ENCODE measurements around the gene ZNF554.
"Not testable (repeated sequence)": the region's sequence is repeated elsewhere in the genome, so short reads cannot be mapped to it uniquely, and the experiment has no call there.

The ZNF554 gene

GRCh38 chr19:2869618-2870017 is 50.0 kb downstream of the ZNF554 start:
- Histone ChIP-seq H3K9me3 (ENCODE audit: severe bottlenecking) (peaks cover 12% of the 10 kb centered on the region), H3K27ac (no peak overlapping the region), H3K27me3 (ENCODE audit: insufficient read depth, low read depth, severe bottlenecking) (no peaks in the 10 kb centered on the region), H3K36me3 (no peaks in the 10 kb centered on the region), H3K4me3 (ENCODE audit: low read depth, low read length) (no peak overlapping the region)
- TF ChIP-seq CTCF (IDR thresholded peaks at IDR 0.05; ENCODE audit: low read depth, low read length): no peak
- no peak for DNase-seq

DNA sequence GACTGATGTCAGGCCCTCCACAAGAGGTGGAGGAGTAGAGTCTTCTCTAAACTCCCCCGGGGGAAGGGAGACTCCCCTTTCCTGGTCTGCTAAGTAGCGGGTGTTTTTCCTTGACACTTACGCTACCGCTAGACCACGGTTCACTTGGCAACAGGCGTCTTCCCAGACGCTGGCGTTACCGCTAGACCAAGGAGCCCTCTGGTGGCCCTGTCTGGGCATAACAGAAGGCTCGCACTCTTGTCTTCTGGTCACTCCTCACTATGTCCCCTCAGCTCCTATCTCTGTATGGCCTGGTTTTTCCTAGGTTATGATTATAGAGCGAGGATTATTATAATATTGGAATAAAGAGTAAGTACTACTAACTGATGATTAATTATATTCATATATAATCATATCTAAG is 52.5 kb downstream of the ZNF554 start:
- H3K27ac ChIP-seq; H3K27me3 ChIP-seq (ENCODE audit: insufficient read depth, low read depth, severe bottlenecking); H3K4me3 ChIP-seq (ENCODE audit: low read depth, low read length); DNase-seq; H3K36me3 ChIP-seq: not testable (repeated sequence)
- peaks cover 12% of the 10 kb centered on the region for H3K9me3 ChIP-seq (ENCODE audit: severe bottlenecking)

GRCh38 chr19:2877398-2878331 is 58.0 kb downstream of the ZNF554 start:
- DNase-seq: no peak
- Histone ChIP-seq H3K27ac (no peak overlapping the region), H3K36me3 (no peaks in the 10 kb centered on the region), H3K9me3 (ENCODE audit: severe bottlenecking) (peaks cover 32% of the 10 kb centered on the region), H3K27me3 (ENCODE audit: insufficient read depth, low read depth, severe bottlenecking) (no peaks in the 10 kb centered on the region), H3K4me3 (ENCODE audit: low read depth, low read length) (no peak overlapping the region)
- no peak for TF ChIP-seq CTCF (IDR thresholded peaks at IDR 0.05; ENCODE audit: low read depth, low read length)

DNA sequence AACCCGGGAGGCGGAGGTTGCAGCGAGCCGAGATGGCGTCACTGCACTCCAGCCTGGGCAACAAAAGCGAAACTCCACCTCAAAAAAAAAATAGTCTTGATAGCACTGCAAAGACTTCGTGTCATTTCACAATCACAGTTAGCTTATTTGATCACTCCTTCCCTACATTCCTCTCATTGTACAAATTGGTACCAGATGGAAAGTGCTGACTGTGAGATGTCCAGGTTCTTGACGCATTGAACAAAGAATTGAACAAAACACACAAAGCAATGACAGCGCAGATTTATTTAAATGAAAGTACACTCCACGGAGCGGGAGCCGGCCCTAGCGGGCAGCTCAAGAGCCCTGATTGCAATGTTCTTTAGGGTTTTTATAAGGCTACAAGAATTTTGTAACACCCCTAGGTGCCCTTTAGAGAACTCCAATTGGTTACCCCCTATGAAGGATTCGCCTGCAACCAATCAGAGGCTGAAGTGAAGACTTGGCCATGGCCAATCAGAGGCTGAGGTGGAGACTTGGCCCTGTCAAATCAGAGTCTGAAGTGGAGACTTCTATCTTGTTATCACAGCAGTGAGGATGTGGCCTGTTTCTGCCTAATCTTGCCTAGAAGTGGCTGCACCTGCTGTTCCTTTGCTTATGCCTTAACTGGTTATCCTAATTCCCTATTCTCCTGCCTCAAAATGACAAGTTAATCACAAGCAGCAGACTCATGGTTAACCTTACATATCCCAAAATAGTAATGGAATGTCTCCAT is 64.2 kb downstream of the ZNF554 start:
- DNase-seq: no peak
- TF ChIP-seq CTCF (IDR thresholded peaks at IDR 0.05; ENCODE audit: low read depth, low read length): no peak
- Histone ChIP-seq H3K4me3 (ENCODE audit: low read depth, low read length) (no peak overlapping the region), H3K27ac (no peak overlapping the region), H3K36me3 (no peaks in the 10 kb centered on the region), H3K9me3 (ENCODE audit: severe bottlenecking) (peaks cover 7% of the 10 kb centered on the region), H3K27me3 (ENCODE audit: insufficient read depth, low read depth, severe bottlenecking) (no peaks in the 10 kb centered on the region)

DNA sequence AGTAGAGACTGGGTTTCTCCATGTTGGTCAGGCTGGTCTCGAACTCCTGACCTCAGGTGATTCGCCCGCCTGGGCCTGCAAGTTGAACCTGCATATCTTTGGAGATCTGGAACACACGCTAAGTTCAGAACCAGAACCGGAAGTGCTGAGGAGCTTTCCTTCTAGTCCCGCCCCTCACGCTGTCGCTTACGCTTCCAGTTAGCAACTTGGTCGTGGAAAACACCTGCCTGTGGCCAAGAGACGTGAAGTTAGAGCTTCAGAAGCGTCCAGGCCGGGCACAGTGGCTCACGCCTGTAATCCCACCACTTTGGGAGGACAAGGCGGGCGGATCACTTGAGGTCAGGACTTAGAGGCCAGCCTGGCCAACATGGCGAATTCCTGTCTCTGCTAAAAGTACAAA is 66.1 kb downstream of the ZNF554 start:
- DNase-seq: no peak
- H3K27ac ChIP-seq: no peak overlapping the region
- H3K9me3 ChIP-seq (ENCODE audit: severe bottlenecking): no peaks in the 10 kb centered on the region
- no peak overlapping the region for H3K4me3 ChIP-seq (ENCODE audit: low read depth, low read length)
- TF ChIP-seq CTCF (IDR thresholded peaks at IDR 0.05; ENCODE audit: low read depth, low read length): no peak
- no peaks in the 10 kb centered on the region for H3K36me3 ChIP-seq
- H3K27me3 ChIP-seq (ENCODE audit: insufficient read depth, low read depth, severe bottlenecking): no peaks in the 10 kb centered on the region
